Breast epithelium (tissue), 4 donors: ENCODE results near the gene TBC1D14. TPM values are rescaled to one million over a fixed set of nuclear protein-coding genes. Genes with fewer than 3 reads are reported as not detected.
A peak's percentile ranks its signal among the peaks of the same experiment; 100 is the strongest.
"Not testable (repeated sequence)": the region's sequence is repeated elsewhere in the genome, so short reads cannot be mapped to it uniquely, and the experiment has no call there.

ENCODE experiments used
- DNase-seq, 2 donors: peaks; one replicate each; pipeline ENCODE4 v3.0.0-alpha.2; 2019; ENCODE audit warnings: low spot score in 2 of 2
- H3K27ac ChIP-seq, 2 donors: fragments of 200-600 bp; sonication (generic) in 1 of 2; one replicate each; pipeline ENCODE4 v1.5.1; 2016 to 2019; ENCODE audit warnings: mild to moderate bottlenecking in 1 of 2
- H3K27me3 ChIP-seq, 2 donors: fragments of 200-600 bp; sonication (generic) in 1 of 2; one replicate each; pipeline versions ENCODE4 v1.5.1 to v1.6.0; 2017 to 2019; ENCODE audit warnings: control low read depth in 1 of 2, mild to moderate bottlenecking in 1 of 2
- H3K36me3 ChIP-seq: fragments of 200-600 bp; one replicate; pipeline ENCODE4 v1.5.1; 2019
- H3K4me1 ChIP-seq, 2 donors: fragments of 200-600 bp; sonication (generic); one replicate each; pipeline ENCODE4 v1.5.1; 2016 to 2019; ENCODE audit warnings: control low read depth in 1 of 2
- H3K4me3 ChIP-seq, 3 donors: fragments of 200-600 bp; sonication (generic); 1 replicate in 2 of 3; 2 replicates in 1 of 3; pipeline ENCODE4 v1.5.1; 2016 to 2019; ENCODE audit warnings: mild to moderate bottlenecking in 3 of 3, moderate library complexity in 2 of 3
- H3K9me3 ChIP-seq, 2 donors: fragments of 200-600 bp; sonication (generic) in 1 of 2; one replicate each; pipeline ENCODE4 v1.5.1; 2016 to 2019; ENCODE audit warnings: control low read depth in 1 of 2
- CTCF ChIP-seq, 3 donors: fragments of 450-650 bp; IDR thresholded peaks; one replicate each; pipeline ENCODE4 v1.5.1; 2016 to 2017; ENCODE audit warnings: antibody characterized with exemption in 3 of 3, mild to moderate bottlenecking in 3 of 3, moderate library complexity in 3 of 3
- POLR2A ChIP-seq: fragments of 450-650 bp; IDR thresholded peaks from one replicate; pipeline ENCODE4 v1.6.1; 2016; ENCODE audit warnings: antibody characterized with exemption, mild to moderate bottlenecking, moderate library complexity
- POLR2AphosphoS5 ChIP-seq, 3 donors: sonication (generic); formaldehyde crosslinking; IDR thresholded peaks; one replicate each; pipeline ENCODE4 v1.6.1; 2017; ENCODE audit warnings: antibody characterized with exemption in 3 of 3
- intact Hi-C: fragments of 100-400 bp; cut with DNase I; formaldehyde crosslinking; loops from one replicate; pipeline ENCODE4 v1.15.1; 2023; ENCODE audit warnings: low total_unique reads
- total RNA-seq, 3 donors: library from RNA; depleted of rRNA; stranded (reverse); fragments of >200 nt; gene quantifications; one replicate each; pipeline ENCODE4 v1.1.0, GENCODE V29; 2016

TBC1D14 gene
- total RNA-seq, 3 donors from 2014 or later = 48.5 to 57.3 (median 48.7) TPM

DNA sequence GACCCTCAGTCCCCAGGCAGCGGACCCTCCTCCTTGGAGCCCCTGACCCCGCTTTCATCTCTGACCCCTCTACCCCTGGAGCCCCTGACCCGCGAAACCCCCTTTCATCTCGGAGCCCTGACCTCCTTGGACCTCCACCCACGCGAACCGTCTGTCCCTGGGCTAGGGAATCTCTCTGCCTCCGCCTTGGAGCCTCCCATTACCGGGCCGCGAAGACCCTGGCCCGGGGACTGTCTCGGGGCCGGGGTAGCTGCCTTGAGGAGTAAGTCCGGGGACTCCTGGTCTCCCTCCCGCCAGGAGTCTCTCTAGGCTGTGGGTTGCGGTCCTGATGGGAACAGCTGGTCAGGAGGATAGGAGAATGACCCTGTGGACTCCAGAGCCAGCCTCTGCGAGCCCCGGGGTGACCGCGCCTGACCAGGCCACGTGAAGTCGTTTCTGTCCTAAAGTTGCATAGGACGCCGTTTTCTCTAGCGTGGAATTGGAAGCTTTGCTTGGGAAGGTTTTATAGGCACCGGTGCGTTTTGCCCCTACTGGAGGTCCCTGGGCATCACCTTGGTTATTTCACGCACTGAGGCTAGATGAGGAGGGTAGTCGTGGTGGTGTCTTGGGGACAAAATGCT lies 824 bp downstream of the TBC1D14 start:
- H3K27ac ChIP-seq = peak overlapping the region; percentile 42 to 98
- H3K36me3 ChIP-seq = no peaks in the 10 kb centered on the region
- no peaks in the 10 kb centered on the region for H3K4me1 ChIP-seq
- peak overlapping the region; percentile 76 to 92 (median 88) for H3K4me3 ChIP-seq
- no peak for DNase-seq
- no peaks in the 10 kb centered on the region for H3K27me3 ChIP-seq
- TF ChIP-seq CTCF (IDR thresholded peaks at IDR 0.05) (peak in 1 of 3 donors; percentile 33), POLR2AphosphoS5 (IDR thresholded peaks at IDR 0.05) (no peak), POLR2A (no peak)
- intact Hi-C loops = no loop called here
- no peaks in the 10 kb centered on the region for H3K9me3 ChIP-seq

DNA sequence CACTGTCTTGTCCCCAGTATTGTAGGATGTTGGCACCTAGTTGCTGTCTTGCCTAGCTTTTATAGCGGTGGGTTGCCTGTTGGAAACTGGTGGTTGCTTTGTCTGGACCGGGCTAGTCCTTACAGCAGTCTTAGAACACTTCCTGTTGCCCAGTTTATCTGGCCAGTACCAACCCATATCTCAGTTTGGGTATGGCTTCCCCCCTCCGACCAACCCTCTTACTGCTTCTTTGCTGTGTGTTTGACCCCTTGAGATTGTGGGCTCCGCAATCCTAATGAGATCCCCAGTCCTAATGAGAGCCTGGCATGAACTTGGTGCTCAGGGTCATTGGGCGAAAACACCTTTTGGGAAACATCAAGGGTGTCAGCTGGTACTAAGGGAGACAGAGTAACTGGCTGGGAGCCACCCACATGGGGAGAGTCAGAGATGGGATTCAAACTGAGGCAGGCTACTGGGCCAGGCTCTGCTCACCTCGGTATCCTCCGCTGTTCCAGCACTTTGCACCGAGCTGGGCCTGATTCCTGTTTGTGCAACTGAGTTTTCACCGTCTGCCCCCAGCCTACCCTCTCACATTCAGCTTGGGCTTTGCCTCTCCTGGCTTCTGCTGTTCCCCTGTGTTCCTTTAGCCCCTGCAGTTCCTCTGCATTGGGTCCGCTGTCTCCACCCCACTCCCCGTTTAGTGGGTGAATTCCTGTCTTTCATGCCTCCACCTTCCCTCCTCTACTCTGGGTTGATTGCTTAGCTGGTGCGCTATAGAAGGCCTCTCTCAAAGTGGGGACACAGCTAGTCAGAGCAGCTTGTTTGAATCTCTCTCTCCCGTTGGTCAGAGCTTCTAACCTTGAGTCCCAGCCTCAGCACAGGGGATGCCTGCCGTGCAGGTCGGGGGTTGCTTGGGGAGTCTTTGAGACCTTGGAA lies 1.6 kb downstream of the TBC1D14 start:
- no peak for TF ChIP-seq POLR2AphosphoS5 (IDR thresholded peaks at IDR 0.05)
- no peak for TF ChIP-seq CTCF (IDR thresholded peaks at IDR 0.05)
- TF ChIP-seq POLR2A = no peak
- intact Hi-C loops = no loop called here
- Histone ChIP-seq H3K4me3 (peak overlapping the region; percentile 76 to 92 (median 88)), H3K9me3 (no peaks in the 10 kb centered on the region), H3K4me1 (peaks cover 0 to 3% of the 10 kb centered on the region in 2 donors), H3K27ac (no peak overlapping the region), H3K27me3 (no peaks in the 10 kb centered on the region), H3K36me3 (no peaks in the 10 kb centered on the region)
- no peak for DNase-seq

GRCh38 chr4:6911917-6912316 lies 2.3 kb downstream of the TBC1D14 start:
- H3K27ac ChIP-seq, H3K27me3 ChIP-seq, H3K9me3 ChIP-seq, intact Hi-C loops, H3K4me1 ChIP-seq, DNase-seq, H3K36me3 ChIP-seq: not testable (repeated sequence)
- H3K4me3 ChIP-seq = peak overlapping the region in 1 of 3 donors; percentile 88

GRCh38 chr4:6912441-6912840 lies 2.8 kb downstream of the TBC1D14 start:
- no peak overlapping the region for H3K4me3 ChIP-seq
- H3K27ac ChIP-seq = no peak overlapping the region
- peaks cover 8 to 15% of the 10 kb centered on the region in 2 donors for H3K4me1 ChIP-seq
- DNase-seq = no peak
- intact Hi-C loops = no loop called here
- H3K27me3 ChIP-seq = no peaks in the 10 kb centered on the region
- TF ChIP-seq CTCF (IDR thresholded peaks at IDR 0.05) (no peak), POLR2AphosphoS5 (IDR thresholded peaks at IDR 0.05) (no peak), POLR2A (no peak)
- no peaks in the 10 kb centered on the region for H3K9me3 ChIP-seq
- H3K36me3 ChIP-seq = no peaks in the 10 kb centered on the region

- H3K36me3 ChIP-seq = no peaks in the 10 kb centered on the region
- no peak overlapping the region for H3K4me3 ChIP-seq
- H3K27me3 ChIP-seq = no peaks in the 10 kb centered on the region
- H3K27ac ChIP-seq = no peak overlapping the region
- TF ChIP-seq CTCF (IDR thresholded peaks at IDR 0.05) (no peak), POLR2A (no peak), POLR2AphosphoS5 (IDR thresholded peaks at IDR 0.05) (no peak)
- no peaks in the 10 kb centered on the region for H3K9me3 ChIP-seq
- no peak for DNase-seq
- intact Hi-C loops = no loop called here
- peaks cover 13 to 22% of the 10 kb centered on the region in 2 donors for H3K4me1 ChIP-seq
Measured at GRCh38 chr4:6913350-6913905, 3.8 kb downstream of the TBC1D14 start.
